ENCODE data around the gene FBXO9. TPM values are rescaled to one million over a fixed set of nuclear protein-coding genes. Genes with fewer than 3 reads are reported as not detected.

FBXO9 gene
- total RNA-seq, 4 donors from 2014 or later, result 22.5 to 45.0 (median 28.3) TPM

DNA sequence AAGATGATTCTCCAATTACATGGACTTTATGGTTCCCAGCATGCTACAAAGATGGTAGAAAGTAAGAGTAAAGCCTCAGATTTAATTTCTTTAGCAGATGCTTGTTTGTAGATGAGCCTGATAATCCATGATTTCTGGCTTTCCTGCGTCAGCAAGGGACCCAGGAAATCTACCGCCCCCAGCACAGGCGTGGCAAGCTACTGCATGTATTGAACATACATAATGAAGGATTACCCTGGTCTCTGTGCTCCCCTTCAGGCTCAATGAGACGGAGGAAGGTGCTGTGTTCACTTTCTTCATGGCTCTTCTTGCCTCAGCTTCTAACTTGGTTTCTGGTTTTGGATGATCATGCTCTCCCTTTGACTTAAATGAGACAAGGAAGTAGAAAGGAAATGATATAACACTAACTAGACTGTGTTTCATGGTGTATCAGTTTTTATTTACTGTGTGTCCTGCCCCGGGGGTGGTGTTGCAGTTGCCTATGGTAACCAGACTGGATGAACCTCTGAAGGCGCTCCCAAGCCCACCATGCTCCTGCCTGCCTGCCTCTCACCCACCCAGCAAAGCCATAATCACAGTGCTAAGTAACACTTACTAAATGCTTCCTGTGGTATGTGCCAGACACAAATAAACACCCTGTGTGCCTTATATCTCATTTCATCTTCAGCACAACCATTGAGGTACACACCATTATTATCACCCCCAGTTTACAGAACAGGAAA lies 65.5 kb downstream of the FBXO9 start:
- WGBS, 2 donors, result 56 to 58% methylated on average over 6 of the region's 6 CpGs
- intact Hi-C loops (cut with DNase I; ENCODE audit: low total_unique reads), result no loop called here
- TF ChIP-seq, protein P1, sequence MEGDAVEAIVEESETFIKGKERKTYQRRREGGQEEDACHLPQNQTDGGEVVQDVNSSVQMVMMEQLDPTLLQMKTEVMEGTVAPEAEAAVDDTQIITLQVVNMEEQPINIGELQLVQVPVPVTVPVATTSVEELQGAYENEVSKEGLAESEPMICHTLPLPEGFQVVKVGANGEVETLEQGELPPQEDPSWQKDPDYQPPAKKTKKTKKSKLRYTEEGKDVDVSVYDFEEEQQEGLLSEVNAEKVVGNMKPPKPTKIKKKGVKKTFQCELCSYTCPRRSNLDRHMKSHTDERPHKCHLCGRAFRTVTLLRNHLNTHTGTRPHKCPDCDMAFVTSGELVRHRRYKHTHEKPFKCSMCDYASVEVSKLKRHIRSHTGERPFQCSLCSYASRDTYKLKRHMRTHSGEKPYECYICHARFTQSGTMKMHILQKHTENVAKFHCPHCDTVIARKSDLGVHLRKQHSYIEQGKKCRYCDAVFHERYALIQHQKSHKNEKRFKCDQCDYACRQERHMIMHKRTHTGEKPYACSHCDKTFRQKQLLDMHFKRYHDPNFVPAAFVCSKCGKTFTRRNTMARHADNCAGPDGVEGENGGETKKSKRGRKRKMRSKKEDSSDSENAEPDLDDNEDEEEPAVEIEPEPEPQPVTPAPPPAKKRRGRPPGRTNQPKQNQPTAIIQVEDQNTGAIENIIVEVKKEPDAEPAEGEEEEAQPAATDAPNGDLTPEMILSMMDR (IDR thresholded peaks at IDR 0.05), result no peak
- TF ChIP-seq POLR2A (IDR thresholded peaks at IDR 0.05), result no peak
- no peak for DNase-seq (ENCODE audit: low spot score in 2 of 2)
- H3K4me3 ChIP-seq (ENCODE audit: low read depth, poor library complexity, severe bottlenecking), result no peak overlapping the region

DNA sequence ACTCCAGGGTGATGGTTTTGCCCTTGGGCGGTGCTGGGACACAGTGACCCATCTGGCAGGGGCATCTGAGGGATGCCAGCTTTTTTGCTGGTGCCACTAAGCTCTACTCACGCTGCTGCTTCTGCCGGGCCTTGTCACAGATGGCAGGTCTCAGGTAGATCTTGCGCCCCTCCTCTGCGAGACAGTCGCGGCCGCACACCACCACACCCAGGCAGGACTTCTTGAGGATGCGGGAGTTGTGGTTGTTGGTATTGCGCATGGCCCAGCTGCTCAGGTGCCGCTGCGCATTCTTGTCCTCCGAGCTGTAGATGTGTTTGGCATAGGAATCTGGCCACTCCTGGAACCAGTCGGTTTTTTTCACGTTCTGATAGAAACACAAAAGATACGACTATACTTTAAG lies 68.8 kb downstream of the FBXO9 start:
- DNase-seq (ENCODE audit: low spot score in 2 of 2), result no peak
- TF ChIP-seq, protein P1 (IDR thresholded peaks at IDR 0.05), result no peak
- no peak for TF ChIP-seq POLR2A (IDR thresholded peaks at IDR 0.05)
- 90 to 93% methylated on average over 14 to 16 of the region's 16 CpGs for WGBS, 2 donors
- intact Hi-C loops (cut with DNase I; ENCODE audit: low total_unique reads), result no loop called here
- H3K4me3 ChIP-seq (ENCODE audit: low read depth, poor library complexity, severe bottlenecking), result no peak overlapping the region

DNA sequence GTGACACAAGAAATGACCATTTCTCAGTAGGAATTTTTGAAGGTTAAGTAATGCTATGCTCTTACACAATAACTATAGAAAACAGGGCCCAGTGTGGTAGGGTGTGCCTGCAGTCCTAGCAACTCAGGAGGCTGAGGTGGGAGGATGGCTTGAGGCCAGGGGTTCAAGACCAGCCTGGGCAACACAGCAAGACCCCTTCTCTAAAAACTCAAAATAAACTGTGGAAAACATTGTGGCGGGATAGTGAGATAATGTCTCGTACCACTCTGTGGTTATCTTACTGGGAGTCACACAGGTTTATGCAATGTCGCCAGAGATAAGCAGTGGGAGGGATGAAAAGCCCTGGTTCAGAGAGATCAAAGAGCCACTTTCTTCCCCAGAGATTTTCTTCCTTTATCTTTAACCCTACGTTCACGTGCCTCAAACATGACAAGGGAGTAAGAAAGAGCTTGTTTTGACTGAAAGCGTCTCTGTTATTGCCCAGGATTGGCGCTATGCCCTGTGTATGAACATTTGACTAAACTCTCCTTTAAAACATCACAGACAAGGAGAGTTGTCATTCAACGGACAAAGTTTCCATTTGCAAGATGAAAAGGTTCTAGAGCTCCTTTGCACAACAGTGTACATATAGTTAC lies 69.5 kb downstream of the FBXO9 start:
- DNase-seq (ENCODE audit: low spot score in 2 of 2), result no peak
- intact Hi-C loops (cut with DNase I; ENCODE audit: low total_unique reads), result no loop called here
- no peak overlapping the region for H3K4me3 ChIP-seq (ENCODE audit: low read depth, poor library complexity, severe bottlenecking)
- no peak for TF ChIP-seq POLR2A (IDR thresholded peaks at IDR 0.05)
- TF ChIP-seq, protein P1 (IDR thresholded peaks at IDR 0.05), result no peak
- WGBS, 2 donors, result 75 to 77% methylated on average over 8 of the region's 8 CpGs

DNA sequence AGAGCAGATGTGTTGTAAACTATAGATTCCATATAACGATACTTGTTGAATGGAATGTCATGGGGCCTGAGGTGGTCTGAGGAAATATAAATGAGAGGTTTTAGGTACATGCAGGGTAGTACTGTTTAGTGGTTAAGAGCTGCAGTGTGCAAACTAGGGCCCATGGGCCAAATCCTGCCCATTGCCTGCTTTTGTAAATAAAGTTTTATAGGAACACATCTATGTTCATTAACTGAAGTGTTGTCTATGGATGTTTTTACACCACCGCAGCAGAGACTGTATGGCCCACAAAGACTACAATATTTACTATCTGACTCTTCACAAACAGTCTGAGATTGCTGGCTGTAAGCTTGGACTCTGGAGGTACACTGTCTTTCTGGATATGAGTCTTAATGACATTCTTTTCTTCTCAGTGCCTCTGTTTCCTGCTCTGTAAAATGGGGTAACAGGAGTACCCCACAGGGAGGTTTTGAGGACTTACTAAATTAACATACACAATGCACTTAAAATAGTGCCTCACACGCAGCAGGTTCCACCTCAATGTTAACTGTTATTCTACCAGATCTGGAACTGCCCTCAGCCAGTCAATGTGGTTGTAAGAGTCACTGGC lies 70.9 kb downstream of the FBXO9 start:
- no peak overlapping the region for H3K4me3 ChIP-seq (ENCODE audit: low read depth, poor library complexity, severe bottlenecking)
- no peak for DNase-seq (ENCODE audit: low spot score in 2 of 2)
- TF ChIP-seq, protein P1 (IDR thresholded peaks at IDR 0.05), result no peak
- TF ChIP-seq POLR2A (IDR thresholded peaks at IDR 0.05), result no peak
- intact Hi-C loops (cut with DNase I; ENCODE audit: low total_unique reads), result no loop called here
- WGBS, 2 donors, result 84 to 88% methylated on average over 3 of the region's 3 CpGs

DNA sequence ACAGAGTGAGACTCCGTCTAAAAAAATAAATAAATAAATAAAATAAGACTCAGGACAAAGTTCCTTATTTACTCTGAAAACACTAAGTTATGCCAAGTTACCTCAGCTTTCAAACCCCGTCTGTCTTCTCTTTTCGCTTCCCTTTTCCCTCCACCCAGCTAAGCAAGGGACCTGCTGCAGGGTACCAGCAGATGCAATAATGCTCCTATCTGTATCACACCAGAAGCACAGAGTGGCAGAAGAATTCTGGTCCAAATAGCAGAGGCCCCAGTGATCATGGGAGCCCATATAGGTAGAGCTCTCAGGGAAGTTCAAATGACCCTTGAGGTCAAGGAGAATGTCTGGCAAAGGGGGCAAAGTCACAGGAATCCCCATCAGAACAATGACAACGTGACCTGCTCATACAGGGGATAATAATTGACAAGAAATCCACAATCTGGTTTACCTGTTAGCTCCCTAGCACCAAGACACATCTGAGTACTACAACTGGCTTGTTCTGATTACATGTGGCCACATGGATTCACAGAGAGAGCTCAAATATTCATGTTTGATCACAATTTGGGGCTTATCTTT lies 74.7 kb downstream of the FBXO9 start:
- TF ChIP-seq POLR2A (IDR thresholded peaks at IDR 0.05), result no peak
- TF ChIP-seq, protein P1 (IDR thresholded peaks at IDR 0.05), result no peak
- no peak for DNase-seq (ENCODE audit: low spot score in 2 of 2)
- WGBS, 2 donors, result 78 to 81% methylated on average over 4 of the region's 4 CpGs
- intact Hi-C loops (cut with DNase I; ENCODE audit: low total_unique reads), result no loop called here
- no peak overlapping the region for H3K4me3 ChIP-seq (ENCODE audit: low read depth, poor library complexity, severe bottlenecking)
